HG03439 (cell line): ENCODE measurements around the gene ANKRD10.

Experiments
- ATAC-seq: cut with Tn5 transposase; IDR thresholded peaks from one replicate; pipeline ENCODE4 v1.9.1; 2021; ENCODE audit warnings: mild to moderate bottlenecking, moderate library complexity; ENCODE audit not compliant: unreplicated experiment

ANKRD10 gene

GRCh38 chr13:110885966-110886869 lies 28.7 kb downstream of the ANKRD10 start:
- ATAC-seq = no peak

- ATAC-seq = no peak
Measured at GRCh38 chr13:110885516-110885915, 29.4 kb downstream of the ANKRD10 start.

GRCh38 chr13:110884517-110884916 lies 30.4 kb downstream of the ANKRD10 start:
- ATAC-seq = no peak

- ATAC-seq = no peak
Measured at GRCh38 chr13:110883542-110883941, 31.3 kb downstream of the ANKRD10 start.

- ATAC-seq = no peak
Measured at GRCh38 chr13:110882972-110883371, 31.9 kb downstream of the ANKRD10 start.

GRCh38 chr13:110881839-110882627 lies 32.8 kb downstream of the ANKRD10 start:
- ATAC-seq = no peak

GRCh38 chr13:110880627-110881026 lies 34.2 kb downstream of the ANKRD10 start:
- no peak for ATAC-seq

- no peak for ATAC-seq
Measured at GRCh38 chr13:110879482-110879881, 35.4 kb downstream of the ANKRD10 start.

GRCh38 chr13:110877737-110878258 lies 37.1 kb downstream of the ANKRD10 start:
- no peak for ATAC-seq

GRCh38 chr13:110876609-110877008 lies 38.3 kb downstream of the ANKRD10 start:
- no peak for ATAC-seq

- no peak for ATAC-seq
Measured at GRCh38 chr13:110875241-110875640, 39.6 kb downstream of the ANKRD10 start.

- ATAC-seq = no peak
Measured at GRCh38 chr13:110874508-110874960, 40.3 kb downstream of the ANKRD10 start.

GRCh38 chr13:110873639-110874507 lies 41.0 kb downstream of the ANKRD10 start:
- no peak for ATAC-seq

GRCh38 chr13:110872768-110873638 lies 41.9 kb downstream of the ANKRD10 start:
- ATAC-seq = no peak

GRCh38 chr13:110872034-110872767 lies 42.7 kb downstream of the ANKRD10 start:
- no peak for ATAC-seq

- no peak for ATAC-seq
Measured at GRCh38 chr13:110869805-110870706, 44.8 kb downstream of the ANKRD10 start.

- no peak for ATAC-seq
Measured at GRCh38 chr13:110869231-110869804, 45.6 kb downstream of the ANKRD10 start.

- no peak for ATAC-seq
Measured at GRCh38 chr13:110868720-110869119, 46.1 kb downstream of the ANKRD10 start.
